Activated gamma-delta T cell treated with anti-CD3 and anti-CD28 coated beads, Interleukin-2, amount 50 U/mL, for 16 hours (primary cell): ENCODE data around the gene USP30.
A peak's percentile ranks its signal among the peaks of the same experiment; 100 is the strongest.
"Not testable (repeated sequence)": the region's sequence is repeated elsewhere in the genome, so short reads cannot be mapped to it uniquely, and the experiment has no call there.

Experiments used
- DNase-seq: peaks from one replicate; pipeline ENCODE4 v3.0.0-alpha.2; 2020; ENCODE audit warnings: low read depth

Gene USP30, protein sequence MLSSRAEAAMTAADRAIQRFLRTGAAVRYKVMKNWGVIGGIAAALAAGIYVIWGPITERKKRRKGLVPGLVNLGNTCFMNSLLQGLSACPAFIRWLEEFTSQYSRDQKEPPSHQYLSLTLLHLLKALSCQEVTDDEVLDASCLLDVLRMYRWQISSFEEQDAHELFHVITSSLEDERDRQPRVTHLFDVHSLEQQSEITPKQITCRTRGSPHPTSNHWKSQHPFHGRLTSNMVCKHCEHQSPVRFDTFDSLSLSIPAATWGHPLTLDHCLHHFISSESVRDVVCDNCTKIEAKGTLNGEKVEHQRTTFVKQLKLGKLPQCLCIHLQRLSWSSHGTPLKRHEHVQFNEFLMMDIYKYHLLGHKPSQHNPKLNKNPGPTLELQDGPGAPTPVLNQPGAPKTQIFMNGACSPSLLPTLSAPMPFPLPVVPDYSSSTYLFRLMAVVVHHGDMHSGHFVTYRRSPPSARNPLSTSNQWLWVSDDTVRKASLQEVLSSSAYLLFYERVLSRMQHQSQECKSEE

DNA sequence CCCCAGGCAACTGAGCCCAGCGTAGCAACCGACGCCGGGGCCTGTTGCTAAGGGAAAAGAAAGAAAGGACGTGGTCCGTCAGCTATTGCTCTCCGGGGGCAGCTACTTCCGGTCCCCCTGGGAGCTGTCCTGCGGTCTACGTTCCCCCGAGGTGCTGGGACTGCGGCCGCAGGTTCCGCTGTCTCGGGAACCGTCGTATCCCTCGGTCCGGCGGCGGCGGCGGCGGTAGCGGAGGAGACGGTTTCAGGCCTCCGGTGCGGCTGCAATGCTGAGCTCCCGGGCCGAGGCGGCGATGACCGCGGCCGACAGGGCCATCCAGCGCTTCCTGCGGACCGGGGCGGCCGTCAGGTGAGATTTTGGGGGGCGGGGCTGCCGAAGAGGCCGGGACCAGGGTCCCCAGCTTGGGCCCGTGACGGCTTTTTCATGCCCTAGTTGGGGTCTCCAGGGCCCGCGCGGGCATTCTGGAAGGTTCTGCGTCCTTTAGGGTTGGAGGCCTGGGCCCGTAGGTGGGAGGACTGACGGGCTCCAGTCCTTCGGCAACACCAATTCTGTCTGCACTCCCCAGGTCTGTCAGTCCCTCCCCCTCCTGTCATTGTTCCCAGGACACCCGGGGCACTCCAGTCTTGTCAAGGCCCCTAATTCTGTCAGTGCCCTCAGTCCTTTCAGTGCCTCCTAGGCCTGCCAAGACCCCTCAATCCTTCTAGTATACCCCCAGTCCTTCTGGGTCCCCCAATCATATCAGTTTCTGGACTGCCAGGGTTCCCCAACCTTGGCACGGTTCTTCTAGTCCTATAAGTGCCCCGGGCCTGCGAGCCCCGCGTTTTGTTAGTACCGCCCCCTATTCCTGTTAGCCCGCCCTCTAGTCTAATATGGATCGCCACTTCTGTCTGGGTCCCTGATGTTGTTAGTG is at the start of gene USP30:
Gene USP30 (plus strand): TSS at position 163 of the 910 bp plus-strand sequence. CDS start 103 bp downstream, at position 266.
- peak; percentile 79 for DNase-seq

DNA sequence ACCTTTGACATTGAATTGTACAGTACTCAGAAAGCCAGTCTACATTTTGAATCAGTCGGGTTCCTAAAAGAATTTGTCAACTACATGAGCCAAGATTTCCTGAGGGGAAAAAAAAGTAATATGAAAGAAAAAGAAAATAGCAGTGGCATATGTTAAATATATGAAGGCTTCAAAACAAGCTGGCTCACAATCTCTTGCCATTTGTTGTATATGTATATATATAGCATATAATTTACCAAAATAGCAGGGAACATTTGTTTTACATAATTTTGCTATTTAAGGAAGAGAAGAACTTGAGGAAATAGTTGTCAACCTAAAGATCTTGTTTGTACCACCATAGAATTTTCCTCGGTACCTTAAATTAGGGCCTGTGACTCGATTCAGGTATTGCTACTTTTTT is 48.4 kb upstream of the USP30 start:
- no peak for DNase-seq

DNA sequence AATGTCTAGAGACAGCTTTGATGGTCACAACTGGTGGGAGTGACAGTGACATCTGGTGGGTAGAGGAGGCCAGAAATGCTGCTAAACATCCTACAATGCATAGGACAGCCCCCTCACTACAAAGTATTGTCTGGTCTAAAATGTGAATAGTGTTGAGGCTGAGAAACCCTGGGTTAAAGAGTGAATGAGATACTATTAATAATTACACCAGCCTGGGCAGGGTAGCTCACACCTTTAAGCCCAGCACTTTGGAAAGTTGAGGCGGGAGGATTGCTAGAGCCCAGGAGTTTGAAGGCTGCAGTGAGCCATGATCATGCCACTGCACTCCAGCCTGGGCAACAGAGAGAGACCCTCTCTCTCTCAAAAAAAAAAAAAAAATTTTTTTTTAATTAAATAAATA is 42.6 kb upstream of the USP30 start:
- DNase-seq, result no peak

DNA sequence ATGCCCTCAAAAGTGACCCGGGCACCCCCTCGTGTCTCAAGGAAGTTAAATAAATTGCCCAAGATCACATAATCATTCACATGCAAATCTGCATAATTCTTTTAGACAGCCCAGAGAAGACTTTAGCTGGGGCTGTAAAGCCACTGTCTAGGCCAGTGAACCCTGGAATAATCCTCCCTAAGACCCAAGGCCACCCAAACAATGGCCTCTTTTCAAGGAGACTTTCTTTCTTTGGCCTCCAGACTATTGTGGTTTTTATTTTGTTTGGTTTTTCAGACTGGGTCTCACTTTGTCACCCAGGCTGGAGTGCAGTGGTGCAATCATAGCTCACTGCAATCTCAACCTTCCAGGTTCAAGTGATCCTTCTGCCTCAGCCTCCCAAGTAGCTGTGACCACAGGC is 42.1 kb upstream of the USP30 start:
- DNase-seq, result no peak

DNA sequence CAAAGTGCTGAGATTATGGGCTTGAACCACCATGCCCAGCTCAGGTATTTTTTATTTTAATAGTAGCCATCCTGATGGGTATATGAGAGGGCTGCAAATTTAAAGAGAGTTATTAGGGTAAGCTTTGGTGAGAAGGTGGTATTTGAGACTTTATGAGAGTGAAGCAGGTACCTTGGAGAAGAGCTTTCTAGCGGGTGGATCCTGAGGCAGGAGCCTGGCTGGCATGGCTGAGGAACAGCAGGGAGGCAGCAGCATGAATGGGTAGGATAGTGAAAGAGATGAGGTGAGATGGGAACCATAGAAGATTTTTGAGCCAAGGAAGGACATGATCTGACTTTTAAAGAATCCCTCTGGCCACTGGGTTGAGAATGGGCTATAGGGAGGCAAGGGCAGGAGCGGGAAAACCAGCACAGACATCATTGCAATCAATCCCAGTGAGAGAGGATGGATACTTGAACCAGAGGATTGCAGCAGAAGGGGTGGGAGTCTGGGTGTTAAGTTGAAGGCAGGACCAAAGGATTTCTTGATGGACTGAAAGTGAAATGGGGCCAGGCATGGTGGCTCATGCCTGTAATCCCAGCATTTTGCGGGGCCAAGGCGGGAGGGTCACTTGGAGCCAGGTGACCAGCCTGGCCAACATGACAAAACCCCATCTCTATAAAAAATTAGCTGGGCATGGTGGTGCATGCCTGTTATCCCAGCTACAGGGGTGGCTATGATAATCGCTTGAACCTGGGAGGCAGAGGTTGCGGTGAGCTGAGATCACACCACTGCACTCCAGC is 37.2 kb upstream of the USP30 start:
- DNase-seq, result no peak

DNA sequence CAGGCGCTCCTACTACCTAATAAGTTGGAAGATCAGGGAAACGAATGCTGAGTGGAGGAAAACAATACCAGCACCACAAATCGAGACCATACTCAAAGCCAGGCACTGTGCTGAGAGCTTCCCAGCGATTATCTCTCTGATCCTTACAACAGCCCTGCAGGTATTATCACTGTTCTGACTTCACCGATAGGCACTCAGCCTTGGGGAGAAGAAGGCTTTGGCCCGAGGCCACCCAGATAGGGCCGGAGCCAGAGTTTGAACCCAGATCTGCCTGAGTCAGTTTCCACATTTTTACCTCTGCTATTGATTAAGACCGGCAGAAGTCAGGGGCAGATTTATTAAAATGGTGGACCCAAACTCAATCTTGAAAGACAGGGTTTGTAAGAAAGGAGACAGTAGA is 36.4 kb upstream of the USP30 start:
- DNase-seq, result no peak

DNA sequence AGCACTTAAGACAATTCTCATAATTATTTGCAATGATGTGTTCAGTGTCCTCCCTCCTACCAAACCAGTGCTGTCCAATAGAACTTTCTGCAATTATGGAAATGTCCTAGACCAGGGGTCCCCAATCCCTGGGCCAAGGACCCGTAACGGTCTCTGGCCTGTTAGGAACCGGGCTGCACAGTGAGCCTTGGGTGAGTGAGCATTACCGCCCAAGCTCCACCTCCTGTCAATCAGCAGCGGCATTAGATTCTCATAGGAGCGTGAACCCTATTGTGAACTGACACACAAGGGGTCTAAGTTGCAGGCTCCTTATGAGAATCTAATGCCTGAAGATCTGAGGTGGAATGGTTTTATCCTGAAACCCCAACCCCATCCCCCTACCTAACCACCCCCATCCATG is 35.4 kb upstream of the USP30 start:
- no peak for DNase-seq

DNA sequence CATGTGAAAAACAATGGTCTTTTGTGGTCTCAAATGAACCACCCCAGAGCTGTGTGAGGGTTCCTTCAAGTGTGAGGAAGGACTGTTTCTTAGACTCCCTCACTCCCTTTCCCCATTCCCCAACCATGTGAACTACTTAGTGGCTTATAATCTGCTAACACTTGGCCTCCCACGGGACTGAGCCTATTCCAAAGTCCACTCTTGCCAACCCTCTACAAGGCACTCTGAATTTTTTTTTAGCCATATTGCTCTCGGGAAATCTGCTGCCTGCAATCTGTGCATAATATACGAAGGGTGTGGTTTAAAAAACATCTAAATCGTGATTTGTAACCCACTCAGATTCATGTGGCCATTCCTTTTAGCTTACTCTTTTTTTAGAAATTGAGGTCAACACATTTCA is 34.1 kb upstream of the USP30 start:
- no peak for DNase-seq

DNA sequence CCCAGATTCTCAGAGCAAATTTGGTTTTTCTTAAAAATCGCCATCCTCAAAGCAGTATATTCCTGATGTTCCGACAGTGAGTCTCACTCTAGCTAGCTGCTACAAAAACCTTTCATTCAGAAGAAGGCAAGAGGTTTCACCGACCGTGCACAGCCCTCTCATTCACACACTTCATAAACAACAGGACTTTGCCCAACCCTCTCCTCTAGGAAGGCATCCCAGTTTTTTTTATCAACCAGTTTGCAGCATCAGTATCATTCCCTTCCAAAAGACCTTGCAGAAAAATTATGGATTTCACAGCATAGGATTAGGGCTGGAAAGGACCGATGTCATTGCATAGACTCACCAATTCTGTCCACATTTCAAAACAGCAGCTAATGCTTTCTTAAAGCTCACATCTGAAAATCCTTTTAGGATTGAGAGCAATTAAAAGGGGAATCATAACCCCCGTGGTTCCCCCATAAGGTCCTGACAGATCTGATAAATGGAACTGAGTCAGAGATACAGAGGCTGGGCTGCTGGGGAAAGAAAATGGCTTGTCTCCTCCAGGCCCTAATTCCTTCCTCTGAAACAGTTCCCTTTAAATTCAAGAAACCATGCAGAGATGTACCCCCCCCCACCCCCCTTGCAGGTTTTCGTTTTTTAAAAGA is 32.1 kb upstream of the USP30 start:
- DNase-seq, result no peak

DNA sequence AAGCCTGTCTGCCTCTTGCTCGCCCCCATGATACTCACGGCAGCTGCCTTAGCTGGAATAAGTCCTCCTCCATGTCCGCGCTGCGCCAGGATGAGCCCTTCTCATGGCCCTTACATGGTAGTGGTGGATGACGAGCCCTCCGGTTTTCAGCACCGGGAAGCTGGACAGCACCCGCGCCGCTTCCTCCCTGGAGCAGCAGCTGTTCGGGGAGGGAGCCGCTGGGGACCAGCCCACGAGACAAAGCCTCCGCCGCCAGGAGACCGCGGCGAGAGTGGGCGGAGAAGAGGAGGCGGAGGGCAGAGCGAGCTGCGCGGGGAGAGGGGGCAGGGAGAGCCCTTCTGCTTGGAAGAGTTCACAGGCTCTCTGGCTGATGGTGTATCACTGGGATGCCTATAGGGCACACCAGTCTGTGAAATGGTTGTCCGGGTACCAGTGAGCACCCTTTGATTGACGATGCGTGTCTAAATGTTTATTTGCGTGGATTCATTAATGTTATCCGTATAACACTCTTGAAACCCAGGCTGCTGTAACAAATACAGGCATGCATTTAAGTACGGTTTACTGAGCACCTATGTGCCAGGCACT is 31.5 kb upstream of the USP30 start, which contains the start of gene SVOP:
Gene SVOP (minus strand): TSS at position 273 of the 585 bp plus-strand sequence. CDS start 200 bp downstream, at position 73.
- DNase-seq, result no peak

DNA sequence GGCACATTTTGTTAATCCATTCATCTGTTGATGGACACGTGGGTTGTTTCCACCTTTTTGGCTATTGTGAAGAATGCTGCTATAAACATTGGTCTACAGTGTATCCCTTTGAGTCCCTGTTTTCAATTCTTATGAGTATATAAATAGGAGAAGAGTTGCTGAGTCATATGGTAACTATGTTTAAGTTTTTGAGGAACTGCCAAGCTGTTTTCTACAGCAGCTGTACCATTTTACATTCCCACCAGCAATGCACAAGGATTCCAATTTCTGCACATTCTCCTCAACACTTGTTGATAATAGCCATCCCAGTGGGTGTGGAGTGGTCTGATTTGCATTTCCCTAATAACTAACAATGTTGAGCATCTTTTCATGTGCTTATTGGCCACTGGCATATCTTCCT is 24.6 kb upstream of the USP30 start:
- no peak for DNase-seq

DNA sequence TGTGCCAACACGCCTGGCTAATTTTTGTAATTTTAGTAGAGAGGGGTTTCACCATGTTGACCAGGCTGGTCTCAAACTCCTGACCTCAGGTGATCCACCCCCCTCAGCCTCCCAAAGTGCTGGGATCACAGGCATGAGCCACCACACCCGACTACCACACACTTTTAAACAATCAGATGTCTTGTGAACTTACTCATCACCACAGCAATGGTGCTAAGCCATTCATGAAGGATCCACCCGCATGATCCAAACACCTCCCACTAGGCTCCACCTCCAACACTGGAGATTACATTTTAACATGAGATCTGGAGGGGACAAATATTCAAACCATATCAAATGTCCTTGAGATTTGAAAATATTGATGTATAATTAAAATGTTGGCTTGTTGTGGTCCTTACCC is 23.8 kb upstream of the USP30 start:
- not testable (repeated sequence) for DNase-seq

DNA sequence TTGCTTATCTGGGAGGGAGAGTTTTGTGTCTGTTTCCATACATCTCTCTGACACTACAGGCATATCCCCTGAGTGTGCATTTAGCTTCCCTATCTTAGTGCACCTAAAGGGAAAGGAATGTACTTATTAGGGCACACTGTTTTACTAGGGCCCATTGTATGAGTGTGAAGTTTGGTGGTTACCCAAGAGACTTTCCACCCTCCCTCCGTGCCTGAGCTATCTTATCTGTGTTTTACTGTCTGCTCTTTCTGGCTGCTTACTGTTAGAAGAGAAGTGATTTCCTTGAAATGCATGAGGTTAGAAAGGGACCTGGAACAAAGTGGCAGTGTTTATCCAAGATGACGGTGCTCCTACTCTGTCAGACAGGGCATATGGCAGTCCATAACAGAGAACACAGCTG is 23.0 kb upstream of the USP30 start:
- no peak for DNase-seq

DNA sequence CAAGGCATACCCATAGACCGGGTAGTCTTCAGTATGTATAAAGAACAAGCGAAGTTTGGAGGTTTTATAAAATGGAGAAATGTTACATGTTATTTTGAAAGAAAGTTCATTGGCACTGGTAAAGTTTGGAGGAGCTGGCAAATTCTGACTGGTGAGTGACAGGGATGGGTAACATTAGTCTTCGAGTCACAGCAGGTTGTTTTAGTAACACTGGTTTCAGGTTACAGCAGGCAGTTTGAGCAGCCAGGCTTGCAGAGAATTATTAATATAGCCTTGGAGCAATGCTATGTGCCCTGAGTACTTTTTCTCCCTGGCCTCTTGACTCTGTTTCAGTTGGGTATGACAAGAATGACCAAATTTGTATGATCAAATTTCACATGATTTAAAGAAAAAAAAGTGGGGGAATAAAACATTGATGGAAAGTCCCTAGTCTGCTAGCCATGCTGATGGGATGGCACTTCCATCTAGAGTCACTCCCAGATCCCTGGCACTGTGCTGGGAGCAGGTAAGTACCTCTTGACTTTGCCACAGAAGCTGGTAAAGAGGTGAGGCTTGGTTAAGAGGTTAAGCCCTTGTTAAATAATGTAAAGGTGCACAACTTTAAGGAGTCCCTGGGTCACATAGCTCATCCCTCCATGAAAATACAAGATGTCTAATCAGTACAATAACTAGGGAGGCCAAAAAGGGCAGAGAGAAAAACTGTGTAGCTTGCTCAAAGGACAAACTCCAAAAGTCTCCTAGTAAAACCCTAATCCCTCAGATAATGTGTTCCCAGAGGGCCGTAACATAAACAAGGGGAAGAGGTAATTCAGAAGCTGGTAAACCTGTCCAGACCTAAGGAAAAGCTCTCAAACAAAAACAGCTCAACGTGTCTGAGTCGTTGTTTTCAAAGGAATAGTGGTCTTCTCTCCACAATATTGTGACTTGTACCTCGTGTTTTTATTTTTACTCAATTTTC is 18.9 kb upstream of the USP30 start:
- no peak for DNase-seq

DNA sequence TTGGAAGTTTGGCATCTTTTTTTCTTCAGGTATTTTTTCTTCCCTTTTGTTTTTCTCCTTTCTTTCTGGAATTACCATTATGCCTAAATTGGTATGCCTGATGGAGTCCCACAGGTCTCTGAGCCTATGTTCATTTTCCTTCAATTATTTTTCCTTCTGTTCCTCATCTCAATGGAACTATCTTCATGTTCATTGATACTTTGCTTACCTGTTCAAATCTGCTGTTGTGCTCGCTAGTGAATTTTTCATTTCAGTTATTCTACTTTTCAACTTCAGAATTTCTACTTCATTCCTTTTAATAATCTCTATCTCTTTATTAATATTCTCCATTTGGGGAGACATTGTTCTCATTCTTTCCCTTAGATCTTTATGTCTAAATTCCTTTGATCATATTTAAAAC is 15.4 kb upstream of the USP30 start:
- no peak for DNase-seq

DNA sequence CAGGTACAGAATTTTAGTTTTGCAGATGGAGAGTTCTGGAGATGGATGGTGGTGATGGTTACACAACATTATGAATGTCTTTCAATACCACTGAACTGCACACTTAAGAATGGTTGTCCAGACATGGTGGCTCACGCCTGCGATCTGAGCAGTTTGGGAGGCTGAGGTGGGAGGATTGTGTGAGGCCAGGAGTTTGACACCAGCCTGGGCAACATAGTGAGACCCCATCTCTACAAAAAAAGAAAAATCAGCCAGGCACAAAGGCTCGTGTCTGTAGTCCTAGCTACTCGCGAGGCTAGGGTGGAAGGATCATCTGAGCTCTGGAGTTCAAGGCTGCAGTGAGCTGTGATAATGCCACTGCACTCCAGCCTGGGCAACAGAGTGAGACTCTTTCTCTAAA is 8.1 kb upstream of the USP30 start:
- no peak for DNase-seq

DNA sequence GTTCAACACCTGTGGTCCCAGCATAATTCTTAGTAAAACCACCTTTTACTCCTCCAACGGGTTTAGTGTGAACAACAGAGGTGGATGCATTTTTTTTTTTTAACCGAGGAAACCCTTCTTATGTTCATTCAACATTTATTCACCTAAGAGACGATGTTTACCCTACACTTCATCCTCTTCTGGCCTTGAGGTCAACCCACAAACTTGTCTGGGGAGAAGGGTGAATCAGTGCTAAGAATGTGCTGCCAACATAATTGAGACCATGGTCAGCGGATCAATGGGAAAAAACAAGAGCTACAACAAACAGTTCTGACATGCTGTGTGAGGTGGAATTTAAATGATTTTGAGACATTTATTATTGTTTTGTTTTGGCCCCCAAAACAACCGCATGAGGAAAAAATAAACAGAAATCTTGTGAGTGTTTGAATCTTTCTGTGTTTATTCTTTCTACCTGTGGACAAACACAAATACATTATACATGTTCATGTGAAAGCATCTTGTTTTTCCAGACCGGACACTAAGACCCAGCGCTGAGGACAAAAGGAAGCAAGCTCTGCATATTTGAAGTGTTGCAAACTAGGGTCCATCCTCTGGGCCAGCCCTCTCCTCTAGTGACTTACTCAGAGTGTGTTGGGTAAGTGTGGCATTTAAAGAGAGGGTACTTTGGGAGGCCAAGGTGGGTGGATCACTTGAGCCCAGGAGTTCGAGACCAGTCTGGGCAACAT is 5.1 kb upstream of the USP30 start:
- DNase-seq, result no peak

DNA sequence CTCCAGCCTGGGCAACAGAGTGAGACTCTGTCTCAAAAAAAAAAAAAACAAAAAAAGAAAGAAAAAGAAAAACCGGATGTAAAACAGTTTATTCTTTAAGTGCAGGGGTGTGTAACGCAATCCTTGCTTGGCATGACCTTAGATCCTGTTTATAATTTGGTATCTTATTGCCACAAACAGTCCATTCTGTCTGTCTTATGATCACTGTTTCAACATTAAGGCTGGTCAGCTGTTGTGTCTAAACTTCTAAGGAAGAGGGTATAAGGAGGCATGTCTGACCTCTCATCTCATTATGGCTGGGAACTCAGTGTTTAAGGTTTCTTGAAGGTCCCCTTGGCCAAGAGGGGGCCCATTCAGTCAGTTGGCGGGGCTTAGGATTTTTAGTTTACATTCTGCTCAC is 3.7 kb upstream of the USP30 start:
- not testable (repeated sequence) for DNase-seq

DNA sequence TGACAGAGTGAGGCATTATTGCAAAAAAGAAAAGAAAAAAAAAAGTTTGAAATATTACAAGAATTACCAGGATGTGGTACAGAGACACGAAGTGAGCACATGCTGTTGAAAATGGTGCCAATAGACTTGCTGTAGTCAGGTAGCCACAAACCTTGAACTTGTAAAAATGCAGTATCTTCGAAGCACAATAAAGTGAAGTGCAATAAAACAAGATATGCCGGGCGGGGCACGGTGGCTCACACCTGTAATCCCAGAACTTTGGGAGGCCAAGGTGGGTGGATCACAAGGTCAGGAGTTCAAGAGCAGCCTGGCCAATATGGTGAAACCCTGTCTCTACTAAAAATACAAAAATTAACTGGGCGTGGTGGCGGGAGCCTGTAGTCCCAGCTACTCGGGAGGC is 2.6 kb upstream of the USP30 start:
- DNase-seq, result not testable (repeated sequence)
